HepG2 (cell line): ENCODE results near the gene UNC5B. TPM values are rescaled to one million over a fixed set of nuclear protein-coding genes. Genes with fewer than 3 reads are reported as not detected.

ENCODE experiments used
- CHD2 ChIP-seq: IDR thresholded peaks from 2 replicates; pipeline ENCODE4 v1.6.1; 2011; ENCODE audit warnings: low read depth, low read length, improper control_type of control experiment
- DNMT1 ChIP-seq: sonication (generic); formaldehyde crosslinking; IDR thresholded peaks from 2 replicates; pipeline ENCODE4 v1.5.1; 2020; ENCODE audit warnings: mild to moderate bottlenecking, missing genetic modification reagents
- HCFC1 ChIP-seq: fragments of 150-350 bp; IDR thresholded peaks from 2 replicates; pipeline ENCODE4 v1.6.1; 2014; ENCODE audit warnings: low read depth, low read length
- HDAC1 ChIP-seq: sonication (generic); formaldehyde crosslinking; IDR thresholded peaks from 2 replicates; pipeline ENCODE4 v1.5.1; 2020; ENCODE audit warnings: mild to moderate bottlenecking, missing genetic modification reagents
- IRF2 ChIP-seq: IDR thresholded peaks from 2 replicates; pipeline ENCODE4 v1.6.1; 2018; ENCODE audit warnings: missing genetic modification reagents, missing compliant biosample characterization
- MYNN ChIP-seq: sonication (generic); formaldehyde crosslinking; IDR thresholded peaks from 2 replicates; pipeline ENCODE4 v1.4.0; 2020; ENCODE audit warnings: mild to moderate bottlenecking, low read depth, missing genetic modification reagents
- NCOA1 ChIP-seq: sonication (generic); formaldehyde crosslinking; IDR thresholded peaks from 2 replicates; pipeline ENCODE4 v1.9.0; 2021; ENCODE audit warnings: missing genetic modification reagents
- NFATC3 ChIP-seq: sonication (generic); formaldehyde crosslinking; IDR thresholded peaks from 2 replicates; pipeline ENCODE4 v1.5.1; 2020; ENCODE audit warnings: mild to moderate bottlenecking, missing genetic modification reagents
- NFE2 ChIP-seq: sonication (generic); formaldehyde crosslinking; IDR thresholded peaks from 2 replicates; pipeline ENCODE4 v1.4.0; 2020; ENCODE audit warnings: missing genetic modification reagents
- PHF8 ChIP-seq: sonication (generic); formaldehyde crosslinking; IDR thresholded peaks from 2 replicates; pipeline ENCODE4 v1.5.0; 2020; ENCODE audit warnings: missing genetic modification reagents
- POLR2AphosphoS5 ChIP-seq: IDR thresholded peaks from 2 replicates; pipeline ENCODE4 v1.6.1; 2012; ENCODE audit warnings: low read depth, low read length
- SRF ChIP-seq: IDR thresholded peaks from 2 replicates; pipeline ENCODE4 v1.6.1; 2011; ENCODE audit warnings: mild to moderate bottlenecking, low read depth, low read length, moderate library complexity
- SRSF1 ChIP-seq: fragments of 200-400 bp; formaldehyde crosslinking; optimal IDR thresholded peaks from 2 replicates; pipeline ENCODE3; 2017; ENCODE audit warnings: mild to moderate bottlenecking, low read depth, low read length, moderate library complexity
- STAG1 ChIP-seq: sonication (generic); formaldehyde crosslinking; IDR thresholded peaks from 2 replicates; pipeline ENCODE4 v1.4.0; 2020; ENCODE audit warnings: missing genetic modification reagents
- ZBTB38 ChIP-seq: sonication (generic); formaldehyde crosslinking; IDR thresholded peaks from 2 replicates; pipeline ENCODE4 v1.5.1; 2020; ENCODE audit warnings: mild to moderate bottlenecking, missing genetic modification reagents
- ZBTB7A ChIP-seq: sonication (generic); formaldehyde crosslinking; IDR thresholded peaks from 2 replicates; pipeline ENCODE4 v1.8.0; 2022; ENCODE audit warnings: mild to moderate bottlenecking, missing genetic modification reagents
- ZBTB8A ChIP-seq: sonication (generic); formaldehyde crosslinking; IDR thresholded peaks from 2 replicates; pipeline ENCODE4 v1.4.0; 2020; ENCODE audit warnings: mild to moderate bottlenecking, low read depth, missing genetic modification reagents, borderline replicate concordance
- ZFP91 ChIP-seq: sonication (generic); formaldehyde crosslinking; IDR thresholded peaks from 2 replicates; pipeline ENCODE4 v1.9.0; 2022; ENCODE audit warnings: missing genetic modification reagents, mild to moderate bottlenecking, borderline replicate concordance
- ZFY ChIP-seq: sonication (generic); formaldehyde crosslinking; IDR thresholded peaks from 2 replicates; pipeline ENCODE4 v1.4.0; 2020; ENCODE audit warnings: missing genetic modification reagents
- ZKSCAN5 ChIP-seq: sonication (generic); formaldehyde crosslinking; IDR thresholded peaks from 2 replicates; pipeline ENCODE4 v1.5.1; 2020; ENCODE audit warnings: mild to moderate bottlenecking, missing genetic modification reagents
- ZNF263 ChIP-seq: sonication (generic); formaldehyde crosslinking; IDR thresholded peaks from 2 replicates; pipeline ENCODE4 v1.4.0; 2020; ENCODE audit warnings: missing genetic modification reagents
- ZNF354B ChIP-seq: sonication (generic); formaldehyde crosslinking; IDR thresholded peaks from 2 replicates; pipeline ENCODE4 v1.8.0; 2022; ENCODE audit warnings: mild to moderate bottlenecking, missing genetic modification reagents
- ZNF501 ChIP-seq: sonication (generic); formaldehyde crosslinking; IDR thresholded peaks from 2 replicates; pipeline ENCODE4 v1.5.1; 2020; ENCODE audit warnings: mild to moderate bottlenecking, moderate library complexity, missing genetic modification reagents
- ZNF543 ChIP-seq: sonication (generic); formaldehyde crosslinking; IDR thresholded peaks from 2 replicates; pipeline ENCODE4 v1.4.0; 2020; ENCODE audit warnings: mild to moderate bottlenecking, missing genetic modification reagents
- ZNF629 ChIP-seq: sonication (generic); formaldehyde crosslinking; conservative IDR thresholded peaks from 2 replicates; pipeline ENCODE4 v1.5.0; 2020; ENCODE audit warnings: missing genetic modification reagents
- ZNF660 ChIP-seq: sonication (generic); formaldehyde crosslinking; IDR thresholded peaks from 2 replicates; pipeline ENCODE4 v1.5.1; 2020; ENCODE audit warnings: mild to moderate bottlenecking, low read depth, missing genetic modification reagents, borderline replicate concordance
- ZNF7 ChIP-seq: IDR thresholded peaks from 2 replicates; pipeline ENCODE4 v1.6.1; 2016; ENCODE audit warnings: missing biosample characterization, missing genetic modification reagents
- ZNF724P ChIP-seq: sonication (generic); formaldehyde crosslinking; IDR thresholded peaks from 2 replicates; pipeline ENCODE4 v1.8.0; 2022; ENCODE audit warnings: missing genetic modification reagents, borderline replicate concordance
- ZNF749 ChIP-seq: sonication (generic); formaldehyde crosslinking; IDR thresholded peaks from 2 replicates; pipeline ENCODE4 v1.8.0; 2022; ENCODE audit warnings: mild to moderate bottlenecking, missing genetic modification reagents, moderate library complexity, borderline replicate concordance
- ZXDC ChIP-seq: sonication (generic); formaldehyde crosslinking; IDR thresholded peaks from 2 replicates; pipeline ENCODE4 v1.5.0; 2020; ENCODE audit warnings: mild to moderate bottlenecking, missing genetic modification reagents
- polyA plus RNA-seq, 8 experiments: library from polyadenylated mRNA; depleted of rRNA in 3 of 8; stranded (reverse) in 7 of 8; unstranded in 1 of 8; fragments of >200 nt; fragmentation: Illumina TruSeq in 4 of 8; extraction: Trizol in 4 of 8; gene quantifications; 2 replicates each; pipeline versions ENCODE4 v1.2.1 to v1.2.3, GENCODE V29; 2011 to 2016; ENCODE audit warnings: low read depth in 4 of 8, missing spikeins in 1 of 8, mixed read lengths in 1 of 8; ENCODE audit not compliant: insufficient read depth in 1 of 8
- total RNA-seq, 5 experiments: library from RNA; depleted of rRNA; stranded (reverse); fragments of >200 nt; fragmentation: Illumina TruSeq; extraction: Trizol; gene quantifications; 2 replicates each; pipeline ENCODE4 v1.2.3, GENCODE V29; 2016; ENCODE audit warnings: low read depth in 1 of 5

Gene UNC5B
- total and polyA plus RNA-seq, 2 of the 13 experiments (the other 11 are each of a cell fraction or from before 2014, with no cell fraction given), result 0.07 TPM

GRCh38 chr10:71333129-71333887 lies 120.9 kb downstream of the UNC5B start (continued):
- TF ChIP-seq ZXDC (CRISPR knock-in tag) (no peak), IRF2 (no peak), ZNF749 (CRISPR knock-in tag) (no peak), POLR2AphosphoS5 (no peak), ZBTB8A (CRISPR knock-in tag) (no peak), CHD2 (no peak), PHF8 (CRISPR knock-in tag) (0 out of 2 replicates have a peak, but pooled peaks have one; percentile 3), SRSF1 (no peak), ZNF354B (CRISPR knock-in tag) (no peak), ZBTB38 (peak; percentile 56; the same call in 1 of the 2 replicates), MYNN (CRISPR knock-in tag) (no peak), DNMT1 (no peak), ZNF660 (CRISPR knock-in tag) (no peak), NFE2 (no peak), ZFP91 (0 out of 2 replicates have a peak, but pooled peaks have one; percentile 0), ZNF263 (CRISPR knock-in tag) (peak; percentile 68), HCFC1 (no peak), NFATC3 (CRISPR knock-in tag) (no peak), SRF (no peak), HDAC1 (CRISPR knock-in tag) (no peak), ZNF629 (CRISPR knock-in tag) (peak; percentile 68), ZNF724P (CRISPR knock-in tag) (no peak), NCOA1 (CRISPR knock-in tag) (no peak), STAG1 (CRISPR knock-in tag) (no peak), ZFY (CRISPR knock-in tag) (peak; percentile 48), ZNF501 (peak; percentile 5; the same call in 1 of the 2 replicates), ZBTB7A (CRISPR knock-in tag) (no peak), ZNF543 (CRISPR knock-in tag) (no peak), ZKSCAN5 (CRISPR knock-in tag) (no peak), ZNF7 (CRISPR knock-in tag) (no peak)
